ENCODE data around the gene PARP9.
A peak's percentile ranks its signal among the peaks of the same experiment; 100 is the strongest.

Gene PARP9

DNA sequence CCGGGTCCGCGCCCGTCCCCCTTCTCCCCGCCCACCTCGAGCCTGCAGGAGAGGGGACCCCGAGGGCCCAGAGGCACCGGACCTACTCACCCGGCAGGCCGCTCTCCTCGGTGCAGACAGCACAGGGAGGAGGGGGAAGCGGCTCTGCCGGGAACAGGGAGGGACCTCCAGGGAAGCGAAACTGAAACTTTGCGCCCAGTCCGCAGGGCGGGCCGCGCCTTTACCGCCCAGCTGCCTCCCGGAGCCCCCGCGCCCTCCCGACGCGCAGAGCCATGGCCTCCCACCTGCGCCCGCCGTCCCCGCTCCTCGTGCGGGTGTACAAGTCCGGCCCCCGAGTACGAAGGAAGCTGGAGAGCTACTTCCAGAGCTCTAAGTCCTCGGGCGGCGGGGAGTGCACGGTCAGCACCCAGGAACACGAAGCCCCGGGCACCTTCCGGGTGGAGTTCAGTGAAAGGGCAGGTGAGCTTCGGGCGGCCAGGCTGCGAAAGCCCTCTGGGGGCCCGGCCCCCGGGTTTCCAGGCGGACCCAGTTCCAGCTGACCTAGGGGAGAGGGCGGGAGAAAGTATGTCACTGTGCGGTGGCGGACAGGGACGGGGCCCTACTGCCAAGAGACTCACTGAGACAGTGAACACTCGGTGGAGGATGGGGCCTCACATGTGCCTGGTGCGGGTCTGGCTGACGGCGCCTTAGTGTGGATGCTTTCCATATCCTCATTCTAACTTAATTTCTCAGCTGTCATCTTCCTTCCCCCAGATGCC, at the start of gene PARP9, which contains the start of gene DTX3L:
Gene PARP9, minus strand, starts transcription at position 146 of the 758 bp plus-strand sequence. CDS start 4,680 bp downstream, outside the sequence.
Gene DTX3L, plus strand, starts transcription at position 184 of the 758 bp plus-strand sequence. Its CDS starts 89 bp downstream, at position 273.
- DNase-seq (ENCODE audit: extremely low spot score, insufficient read length, low read depth): peak; percentile 64
- FAIRE-seq: peak; percentile 71

DNA sequence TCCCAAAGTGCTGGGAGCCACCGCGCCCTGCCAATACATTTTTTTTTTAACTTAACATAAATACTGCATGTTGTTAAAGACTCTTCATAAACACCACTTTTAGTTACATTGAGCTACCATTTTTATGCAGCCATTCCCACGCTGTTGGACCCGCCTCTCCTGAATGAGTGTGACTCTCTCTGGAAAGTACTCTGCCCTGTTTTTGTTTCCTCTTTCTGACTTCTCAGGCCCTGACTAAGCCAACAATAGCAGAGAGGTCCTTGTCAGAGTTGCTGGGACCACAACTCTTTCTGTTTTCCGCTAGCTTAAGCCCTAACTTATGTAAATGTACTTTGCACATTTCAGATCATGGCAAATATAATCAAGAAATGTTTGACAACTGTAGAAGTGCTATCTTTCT, 48.6 kb upstream of the PARP9 start:
- peak; percentile 42 for FAIRE-seq
- no peak for DNase-seq (ENCODE audit: extremely low spot score, insufficient read length, low read depth)

- peak; percentile 66 for DNase-seq (ENCODE audit: extremely low spot score, insufficient read length, low read depth)
- peak; percentile 98 for FAIRE-seq
These were observed 45.9 kb upstream of the PARP9 start for GRCh38 chr3:122609798-122610559.

GRCh38 chr3:122608916-122609315, 44.8 kb upstream of the PARP9 start:
- FAIRE-seq: peak; percentile 18
- no peak for DNase-seq (ENCODE audit: extremely low spot score, insufficient read length, low read depth)

DNA sequence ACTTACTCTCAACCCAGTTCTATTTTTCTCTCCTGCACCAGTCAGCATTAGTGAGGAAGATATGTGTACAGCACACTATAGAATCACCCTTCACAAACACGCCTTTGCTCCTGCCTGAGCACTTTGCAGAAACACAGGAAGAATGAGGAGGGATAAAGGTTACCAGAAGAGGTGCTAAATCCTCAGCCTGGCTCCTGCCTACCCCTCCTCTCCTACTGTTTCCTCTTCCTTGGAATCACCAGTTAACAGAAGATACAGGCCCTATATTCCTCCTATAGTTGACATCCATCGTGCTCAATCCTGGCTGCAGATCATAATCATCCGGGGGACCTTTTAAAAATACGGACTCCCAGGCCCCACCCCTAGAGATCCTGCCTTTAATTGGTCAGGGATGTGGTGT, 42.2 kb upstream of the PARP9 start:
- no peak for FAIRE-seq
- no peak for DNase-seq (ENCODE audit: extremely low spot score, insufficient read length, low read depth)

- DNase-seq (ENCODE audit: extremely low spot score, insufficient read length, low read depth) (no peak), FAIRE-seq (no peak)
These were observed 39.0 kb upstream of the PARP9 start for GRCh38 chr3:122603056-122603455.

GRCh38 chr3:122602011-122602710, 38.1 kb upstream of the PARP9 start:
- DNase-seq (ENCODE audit: extremely low spot score, insufficient read length, low read depth): no peak
- no peak for FAIRE-seq

DNA sequence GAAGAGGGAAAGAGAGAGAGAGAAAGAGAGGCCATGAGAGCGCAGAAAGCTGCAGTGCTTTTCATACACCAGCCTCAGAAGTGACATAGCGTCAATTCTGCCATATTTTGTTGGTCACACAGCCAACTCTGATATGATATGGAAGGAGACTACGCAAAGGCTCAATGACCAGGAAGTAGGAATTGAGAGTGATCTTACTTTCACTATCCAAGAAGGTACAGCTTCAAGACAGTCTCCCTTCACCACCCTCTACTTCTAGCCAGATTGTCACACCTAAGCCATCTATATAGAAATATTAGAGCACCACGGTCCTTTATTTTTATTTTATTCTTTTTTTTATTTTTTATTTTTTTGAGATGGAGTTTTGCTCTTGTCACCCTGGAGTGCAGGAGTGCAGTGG, 34.5 kb upstream of the PARP9 start:
- DNase-seq (ENCODE audit: extremely low spot score, insufficient read length, low read depth) (no peak), FAIRE-seq (peak; percentile 55)

GRCh38 chr3:122598151-122598550, 34.1 kb upstream of the PARP9 start:
- FAIRE-seq: no peak

GRCh38 chr3:122594025-122594424, 29.9 kb upstream of the PARP9 start:
- DNase-seq (ENCODE audit: extremely low spot score, insufficient read length, low read depth): no peak
- FAIRE-seq: no peak

More at GRCh38 chr3:122598151-122598550, 34.1 kb upstream of the PARP9 start:
- DNase-seq (ENCODE audit: extremely low spot score, insufficient read length, low read depth): no peak

GRCh38 chr3:122590610-122591009, 26.5 kb upstream of the PARP9 start:
- FAIRE-seq: no peak
- no peak for DNase-seq (ENCODE audit: extremely low spot score, insufficient read length, low read depth)

GRCh38 chr3:122589297-122589696, 25.2 kb upstream of the PARP9 start:
- DNase-seq (ENCODE audit: extremely low spot score, insufficient read length, low read depth) (no peak), FAIRE-seq (peak; percentile 86)

DNA sequence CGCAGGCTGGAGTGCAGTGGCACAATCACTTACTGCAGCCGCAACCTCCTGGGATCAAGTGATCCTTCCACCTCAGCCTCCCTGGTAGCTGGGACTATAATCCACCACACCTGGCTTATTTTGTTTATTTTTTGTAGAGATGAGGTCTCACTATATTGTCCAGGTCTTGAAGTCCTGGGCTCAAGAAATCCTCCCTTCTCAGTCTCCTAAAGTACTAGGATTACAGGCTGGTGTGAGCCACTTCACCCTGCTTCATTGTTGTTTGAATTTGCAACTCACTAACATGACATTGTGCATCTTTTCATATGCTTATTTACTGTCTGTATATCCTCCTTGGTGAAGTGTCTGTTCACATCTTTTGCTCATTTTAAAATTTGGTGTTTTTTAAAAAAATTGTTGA, 23.5 kb upstream of the PARP9 start:
- DNase-seq (ENCODE audit: extremely low spot score, insufficient read length, low read depth): no peak
- FAIRE-seq: no peak

GRCh38 chr3:122586773-122587485, 22.8 kb upstream of the PARP9 start:
- DNase-seq (ENCODE audit: extremely low spot score, insufficient read length, low read depth) (no peak), FAIRE-seq (peak; percentile 31)

DNA sequence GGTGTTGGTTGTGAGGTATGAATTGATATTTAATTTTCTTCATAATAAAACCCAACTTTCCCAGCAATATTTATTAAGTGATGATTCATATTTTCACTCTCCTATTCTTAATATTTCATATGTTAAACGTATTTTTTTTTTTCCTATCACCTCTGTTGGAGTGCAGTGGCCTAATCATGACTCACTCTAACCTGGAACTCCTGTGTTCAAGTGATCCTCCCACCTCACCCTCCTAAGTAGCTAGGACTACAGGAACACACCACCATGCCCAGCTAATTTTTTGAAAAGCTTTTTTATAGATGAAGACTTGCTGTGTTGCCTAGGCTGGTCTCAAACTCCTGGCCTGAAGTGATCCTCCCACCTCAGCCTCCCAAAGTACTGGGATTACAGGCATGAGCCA, 22.0 kb upstream of the PARP9 start:
- DNase-seq (ENCODE audit: extremely low spot score, insufficient read length, low read depth): no peak
- peak; percentile 59 for FAIRE-seq

DNA sequence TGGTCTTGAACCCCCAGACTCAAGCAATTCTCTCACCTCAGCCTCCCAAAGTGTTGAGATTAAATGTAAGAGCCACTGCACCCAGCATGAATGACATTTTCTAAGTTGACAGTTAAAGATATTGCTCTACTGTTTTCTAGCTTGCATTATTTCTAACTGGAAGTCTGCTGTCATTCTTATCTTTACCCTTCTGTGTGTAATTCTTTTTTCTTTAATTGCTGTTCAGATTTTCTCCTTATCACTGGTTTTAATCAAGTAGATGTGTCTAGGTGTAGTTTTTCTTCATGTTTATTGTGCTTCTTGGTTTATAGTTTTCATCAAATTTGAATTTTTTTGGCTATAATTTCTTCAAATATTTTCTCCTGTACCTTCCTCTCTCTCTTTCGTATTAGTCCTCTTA, 18.3 kb upstream of the PARP9 start:
- DNase-seq (ENCODE audit: extremely low spot score, insufficient read length, low read depth) (no peak), FAIRE-seq (no peak)

- no peak for FAIRE-seq
- no peak for DNase-seq (ENCODE audit: extremely low spot score, insufficient read length, low read depth)
These were observed 17.5 kb upstream of the PARP9 start for GRCh38 chr3:122581622-122582021.

DNA sequence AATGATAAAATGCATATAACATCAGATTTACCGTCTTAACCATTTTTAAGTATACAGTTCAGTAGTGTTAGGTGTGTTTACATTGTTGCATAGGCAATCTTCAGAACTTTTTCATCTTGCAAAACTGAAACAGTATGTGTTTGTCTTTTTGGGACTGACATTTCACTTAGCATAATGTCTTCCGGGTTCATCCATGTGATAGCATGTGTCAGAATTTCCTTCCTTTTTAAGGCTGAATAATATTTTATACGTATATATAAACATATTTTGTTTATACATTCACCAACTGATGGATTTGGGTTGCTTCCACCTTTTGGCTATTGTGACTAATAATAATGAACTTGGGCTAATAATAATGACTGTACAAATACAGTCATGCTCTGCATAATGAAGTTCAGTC, 16.4 kb upstream of the PARP9 start:
- DNase-seq (ENCODE audit: extremely low spot score, insufficient read length, low read depth) (no peak), FAIRE-seq (peak; percentile 5)

- FAIRE-seq: peak; percentile 77
These were observed 14.1 kb upstream of the PARP9 start for GRCh38 chr3:122578069-122578740.

More at GRCh38 chr3:122578069-122578740, 14.1 kb upstream of the PARP9 start:
- DNase-seq (ENCODE audit: extremely low spot score, insufficient read length, low read depth): no peak
